ENCODE measurements around the gene DNAJC30.

- TF ChIP-seq RAD21 (IDR thresholded peaks at IDR 0.05) (no peak), CTCF (IDR thresholded peaks at IDR 0.05; ENCODE audit: low read depth, low read length, missing input control) (no peak), SP1 (IDR thresholded peaks at IDR 0.05) (no peak), GABPA (IDR thresholded peaks at IDR 0.05 in 1 of 2, conservative IDR thresholded peaks at IDR 0.05 in 1 of 2) (no peak), REST (IDR thresholded peaks at IDR 0.05) (no peak)
These were observed 32.5 kb upstream of the DNAJC30 start for GRCh38 chr7:73715648-73716317.

All from liver (tissue), 3 donors.